GM23338 (cell line): ENCODE data around the gene CCL24.

Source experiments
- CREB1 ChIP-seq: fragments of 250-450 bp; sonication (Bioruptor Pico); IDR thresholded peaks from 2 replicates; pipeline ENCODE4 v1.5.0; 2020; ENCODE audit warnings: low read depth, mild to moderate bottlenecking, moderate library complexity
- EZH2phosphoT487 ChIP-seq: fragments of 200-600 bp; sonication (generic); IDR thresholded peaks from one replicate; pipeline ENCODE4 v1.8.1; 2018; ENCODE audit warnings: antibody characterized with exemption; ENCODE audit not compliant: unreplicated experiment
- TF ChIP-seq, protein P1 (sequence below), 2 experiments: fragments of 200-600 bp in 1 of 2; sonication (generic) in 1 of 2; conservative IDR thresholded peaks; 2 replicates each; pipeline versions ENCODE4 v1.5.1 to v1.6.1; 2016 to 2017; ENCODE audit warnings: antibody characterized with exemption in 2 of 2, low read depth in 2 of 2, mild to moderate bottlenecking in 2 of 2, moderate library complexity in 1 of 2

DNA sequence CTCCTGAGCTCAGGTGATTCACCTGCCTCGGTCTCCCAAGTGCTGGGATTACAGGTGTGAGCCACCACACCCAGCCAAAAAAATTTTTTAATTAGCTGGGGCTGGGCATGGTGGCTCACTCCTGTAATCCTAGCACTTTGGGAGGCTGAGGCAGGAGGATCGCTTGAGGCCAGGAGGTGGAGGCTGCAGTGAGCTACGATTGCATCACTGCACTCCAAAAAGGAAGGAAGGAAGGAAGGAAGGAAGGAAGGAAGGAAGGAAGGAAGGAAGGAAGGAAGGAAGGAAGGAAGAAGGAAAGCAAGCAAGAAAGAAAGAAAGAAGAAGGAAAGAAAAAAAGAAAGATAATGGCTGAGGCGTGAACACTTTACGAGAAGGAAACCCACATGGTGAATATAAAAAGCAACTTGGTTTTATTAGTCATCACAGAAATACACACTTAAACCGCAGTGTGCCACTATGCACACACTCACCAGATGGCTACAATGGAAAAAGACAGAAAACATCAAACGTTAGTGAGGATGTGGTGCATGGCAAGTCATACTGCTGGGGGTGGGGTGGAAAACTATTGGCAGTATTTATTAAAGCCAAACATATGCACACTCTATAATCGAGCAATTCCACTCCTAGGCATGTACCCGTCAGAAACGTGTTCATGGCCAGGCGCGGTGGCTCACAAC is 37.2 kb downstream of the CCL24 start:
- TF ChIP-seq, protein P1, sequence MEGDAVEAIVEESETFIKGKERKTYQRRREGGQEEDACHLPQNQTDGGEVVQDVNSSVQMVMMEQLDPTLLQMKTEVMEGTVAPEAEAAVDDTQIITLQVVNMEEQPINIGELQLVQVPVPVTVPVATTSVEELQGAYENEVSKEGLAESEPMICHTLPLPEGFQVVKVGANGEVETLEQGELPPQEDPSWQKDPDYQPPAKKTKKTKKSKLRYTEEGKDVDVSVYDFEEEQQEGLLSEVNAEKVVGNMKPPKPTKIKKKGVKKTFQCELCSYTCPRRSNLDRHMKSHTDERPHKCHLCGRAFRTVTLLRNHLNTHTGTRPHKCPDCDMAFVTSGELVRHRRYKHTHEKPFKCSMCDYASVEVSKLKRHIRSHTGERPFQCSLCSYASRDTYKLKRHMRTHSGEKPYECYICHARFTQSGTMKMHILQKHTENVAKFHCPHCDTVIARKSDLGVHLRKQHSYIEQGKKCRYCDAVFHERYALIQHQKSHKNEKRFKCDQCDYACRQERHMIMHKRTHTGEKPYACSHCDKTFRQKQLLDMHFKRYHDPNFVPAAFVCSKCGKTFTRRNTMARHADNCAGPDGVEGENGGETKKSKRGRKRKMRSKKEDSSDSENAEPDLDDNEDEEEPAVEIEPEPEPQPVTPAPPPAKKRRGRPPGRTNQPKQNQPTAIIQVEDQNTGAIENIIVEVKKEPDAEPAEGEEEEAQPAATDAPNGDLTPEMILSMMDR (conservative IDR thresholded peaks at IDR 0.05; ENCODE audit: low read depth in 2 of 2) = no peak
- no peak for TF ChIP-seq CREB1 (CRISPR knock-in tag)
- TF ChIP-seq EZH2phosphoT487 = no peak
